Calu3 (cell line): Measurements from ENCODE around the gene STEAP2. TPM values are rescaled to one million over a fixed set of nuclear protein-coding genes. Genes with fewer than 3 reads are reported as not detected.

Experiments used
- BruUV-seq: library from RNA; stranded (reverse); fragments of 400-500 nt; replicated peaks from 2 replicates; lab custom pipeline; 2021; lab: Mats Ljungman, UMichigan
- CTCF ChIA-PET: fragments of 300-600 bp; sonication (Branson Sonifier 250); formaldehyde crosslinking; loops from one replicate; lab custom pipeline; 2022; ENCODE audit warnings: antibody characterized with exemption; lab: Charles Lee
- DNase-seq: peaks from one replicate; pipeline ENCODE4 v3.0.0; 2022
- H3K27ac Mint-ChIP-seq: one replicate; pipeline ENCODE4 v1.8.0; 2022; ENCODE audit warnings: mixed read lengths; ENCODE audit not compliant: unreplicated experiment
- H3K27me3 Mint-ChIP-seq: one replicate; pipeline ENCODE4 v1.8.0; 2022; ENCODE audit warnings: mixed read lengths; ENCODE audit not compliant: unreplicated experiment
- H3K36me3 Mint-ChIP-seq: one replicate; pipeline ENCODE4 v1.8.0; 2022; ENCODE audit warnings: mild to moderate bottlenecking, moderate library complexity, mixed read lengths; ENCODE audit not compliant: insufficient read depth, unreplicated experiment
- H3K4me1 Mint-ChIP-seq: one replicate; pipeline ENCODE4 v1.8.0; 2022; ENCODE audit warnings: mild to moderate bottlenecking, low read depth, mixed read lengths; ENCODE audit not compliant: unreplicated experiment
- H3K4me3 Mint-ChIP-seq: one replicate; pipeline ENCODE4 v1.8.0; 2022; ENCODE audit warnings: mild to moderate bottlenecking, low read depth, moderate library complexity, mixed read lengths; ENCODE audit not compliant: unreplicated experiment
- H3K9me3 Mint-ChIP-seq: one replicate; pipeline ENCODE4 v1.8.0; 2022; ENCODE audit warnings: low read depth, mixed read lengths; ENCODE audit not compliant: unreplicated experiment
- CTCF ChIP-seq: fragments of 200-600 bp; IDR thresholded peaks from one replicate; pipeline ENCODE4 v1.8.0; 2022; ENCODE audit warnings: antibody characterized with exemption; ENCODE audit not compliant: unreplicated experiment
- intact Hi-C: fragments of 100-400 bp; cut with micrococcal nuclease; formaldehyde crosslinking; loops from one replicate; pipeline ENCODE4 v1.10.0; 2022; ENCODE audit not compliant: unreplicated experiment
- total RNA-seq: library from RNA; stranded (reverse); gene quantifications from 2 replicates; pipeline ENCODE4 v1.2.3, GENCODE V29; 2022

The STEAP2 gene
- total RNA-seq, 1 experiment from 2014 or later = 38.5 TPM

DNA sequence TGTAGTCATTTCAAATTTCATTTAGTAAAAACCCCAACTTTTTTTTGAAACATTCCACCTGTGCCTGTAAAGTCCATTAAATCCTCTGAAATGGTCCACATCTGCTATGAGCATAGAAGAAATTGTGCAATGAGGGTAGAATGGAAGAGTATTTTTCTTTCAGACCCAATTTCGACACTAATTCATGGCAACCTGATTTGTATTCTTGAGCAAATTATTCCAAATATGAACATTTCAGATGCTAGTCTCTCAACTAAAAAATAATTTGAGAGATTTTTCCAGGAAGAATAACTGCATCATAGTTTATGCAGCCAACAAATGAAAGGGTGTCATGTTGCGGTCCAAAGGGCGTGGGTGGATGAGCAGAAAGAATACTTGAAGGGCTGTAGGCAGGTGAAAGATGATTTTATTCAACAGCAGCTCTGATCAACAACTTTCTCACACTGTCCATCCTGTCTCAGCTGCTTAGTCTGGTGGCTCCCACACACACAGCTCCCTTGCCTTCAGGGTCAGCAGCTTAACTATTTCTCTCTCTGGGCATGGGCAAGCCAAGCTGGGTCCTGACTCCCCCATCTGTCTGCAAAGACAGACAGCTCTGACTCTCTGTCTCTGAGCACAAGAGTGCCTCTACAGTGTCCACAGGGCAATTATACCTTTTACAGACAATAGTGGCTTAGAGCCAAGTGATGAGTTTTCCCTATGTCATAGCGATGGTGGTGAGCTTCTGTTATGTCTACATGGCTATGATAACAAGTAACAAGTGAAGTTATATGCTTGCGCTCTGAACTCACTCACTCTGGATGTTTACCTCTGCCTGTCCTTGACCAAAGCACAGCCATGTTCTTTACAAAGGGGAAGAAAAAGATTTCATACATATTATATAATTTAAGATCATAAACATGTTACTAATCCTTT is 11.5 kb downstream of the STEAP2 start:
- H3K27ac Mint-ChIP-seq = no peak overlapping the region
- TF ChIP-seq CTCF = no peak
- H3K36me3 Mint-ChIP-seq = peaks cover 5% of the 10 kb centered on the region
- no TSS peak for BruUV-seq
- no peaks in the 10 kb centered on the region for H3K27me3 Mint-ChIP-seq
- intact Hi-C loops = no loop called here
- H3K9me3 Mint-ChIP-seq = no peaks in the 10 kb centered on the region
- no peak for DNase-seq
- H3K4me1 Mint-ChIP-seq = peaks cover 25% of the 10 kb centered on the region
- CTCF ChIA-PET = interaction anchor here (0.6 kb wide), 1 partner anchor 11 kb away, joined by 3 read pairs; the partner anchor contains the start of gene STEAP2
- no peak overlapping the region for H3K4me3 Mint-ChIP-seq

DNA sequence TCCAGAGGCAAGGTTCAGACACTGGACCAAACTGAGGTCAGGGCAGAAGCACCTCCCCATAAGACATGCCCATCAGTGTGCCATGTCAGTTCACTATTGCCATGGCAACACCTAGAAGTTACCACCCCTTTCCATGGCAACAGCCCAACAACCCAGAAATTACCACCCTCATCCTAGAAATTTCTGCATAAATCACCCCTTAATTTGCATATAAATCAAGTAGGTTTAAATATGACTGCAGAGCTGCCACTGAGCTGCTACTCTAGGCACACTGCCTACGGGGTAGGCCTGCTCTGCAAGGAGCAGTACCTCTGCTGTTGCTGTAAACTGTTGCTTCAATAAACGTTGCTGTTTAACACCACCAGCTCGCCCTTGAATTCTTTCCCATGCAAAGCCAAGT is 12.7 kb downstream of the STEAP2 start:
- TF ChIP-seq CTCF = no peak
- Mint-ChIP-seq H3K4me1 (peaks cover 36% of the 10 kb centered on the region), H3K27ac (no peak overlapping the region), H3K36me3 (peaks cover 5% of the 10 kb centered on the region), H3K9me3 (no peaks in the 10 kb centered on the region), H3K27me3 (no peaks in the 10 kb centered on the region), H3K4me3 (no peak overlapping the region)
- no peak for DNase-seq
- intact Hi-C loops = no loop called here
- no TSS peak for BruUV-seq
- CTCF ChIA-PET = no interaction called here

DNA sequence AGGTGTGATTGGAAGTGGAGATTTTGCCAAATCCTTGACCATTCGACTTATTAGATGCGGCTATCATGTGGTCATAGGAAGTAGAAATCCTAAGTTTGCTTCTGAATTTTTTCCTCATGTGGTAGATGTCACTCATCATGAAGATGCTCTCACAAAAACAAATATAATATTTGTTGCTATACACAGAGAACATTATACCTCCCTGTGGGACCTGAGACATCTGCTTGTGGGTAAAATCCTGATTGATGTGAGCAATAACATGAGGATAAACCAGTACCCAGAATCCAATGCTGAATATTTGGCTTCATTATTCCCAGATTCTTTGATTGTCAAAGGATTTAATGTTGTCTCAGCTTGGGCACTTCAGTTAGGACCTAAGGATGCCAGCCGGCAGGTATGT is 13.6 kb downstream of the STEAP2 start:
- Mint-ChIP-seq H3K9me3 (no peaks in the 10 kb centered on the region), H3K4me1 (peaks cover 39% of the 10 kb centered on the region), H3K27ac (no peak overlapping the region), H3K4me3 (no peak overlapping the region), H3K27me3 (no peaks in the 10 kb centered on the region), H3K36me3 (peaks cover 13% of the 10 kb centered on the region)
- BruUV-seq = no TSS peak
- CTCF ChIA-PET = no interaction called here
- DNase-seq = no peak
- no peak for TF ChIP-seq CTCF
- intact Hi-C loops = no loop called here

GRCh38 chr7:90225601-90226000 is 14.1 kb downstream of the STEAP2 start:
- Mint-ChIP-seq H3K9me3 (no peaks in the 10 kb centered on the region), H3K36me3 (peaks cover 16% of the 10 kb centered on the region), H3K27ac (no peak overlapping the region), H3K27me3 (no peaks in the 10 kb centered on the region), H3K4me1 (peaks cover 34% of the 10 kb centered on the region), H3K4me3 (no peak overlapping the region)
- intact Hi-C loops = no loop called here
- no peak for DNase-seq
- CTCF ChIA-PET = no interaction called here
- no TSS peak for BruUV-seq
- TF ChIP-seq CTCF = no peak
